Neuronal stem cell (in vitro differentiated cells): Measurements from ENCODE around the gene PAFAH2.

Experiments used
- DNase-seq: peaks from one replicate; pipeline ENCODE4 v3.0.0-alpha.2; 2013; ENCODE audit warnings: low spot score
- H2AFZ ChIP-seq: one replicate; pipeline ENCODE4 v1.6.1; 2013; ENCODE audit warnings: mild to moderate bottlenecking, low read length, inconsistent platforms
- H2AK5ac ChIP-seq: 2 replicates; pipeline ENCODE4 v1.6.1; 2013; ENCODE audit warnings: low read depth, mild to moderate bottlenecking, inconsistent platforms, low read length, moderate library complexity, mixed read lengths
- H2BK120ac ChIP-seq: 2 replicates; pipeline ENCODE4 v1.6.1; 2013; ENCODE audit warnings: low read depth, mild to moderate bottlenecking, inconsistent platforms, low read length, moderate library complexity, mixed read lengths
- H2BK12ac ChIP-seq: one replicate; pipeline ENCODE4 v1.6.1; 2013; ENCODE audit warnings: low read length, inconsistent platforms
- H2BK15ac ChIP-seq: 2 replicates; pipeline ENCODE4 v1.6.1; 2013; ENCODE audit warnings: mild to moderate bottlenecking, low read length, inconsistent platforms, mixed read lengths
- H2BK5ac ChIP-seq: one replicate; pipeline ENCODE4 v1.6.1; 2013; ENCODE audit warnings: inconsistent platforms, mild to moderate bottlenecking, low read length, moderate library complexity
- H3K14ac ChIP-seq: one replicate; pipeline ENCODE4 v1.6.1; 2013; ENCODE audit warnings: low read length, inconsistent platforms
- H3K18ac ChIP-seq: 2 replicates; pipeline ENCODE4 v1.6.1; 2013; ENCODE audit warnings: low read length, inconsistent platforms
- H3K23ac ChIP-seq: 2 replicates; pipeline ENCODE4 v1.6.1; 2013; ENCODE audit warnings: low read depth, mild to moderate bottlenecking, mixed read lengths, low read length, inconsistent platforms; ENCODE audit not compliant: poor library complexity
- H3K27ac ChIP-seq: replicated peaks from 3 replicates; pipeline ENCODE4 v1.5.1; 2013; ENCODE audit warnings: low read length, inconsistent platforms
- H3K27me3 ChIP-seq, 3 experiments: 2 replicates each; pipeline ENCODE4 v1.6.1; 2013; ENCODE audit warnings: low read length in 3 of 3, mild to moderate bottlenecking in 2 of 3, inconsistent platforms in 1 of 3, low read depth in 1 of 3, mixed read lengths in 1 of 3, moderate library complexity in 1 of 3; ENCODE audit not compliant: control insufficient read depth in 3 of 3, insufficient read depth in 3 of 3
- H3K36me3 ChIP-seq, 2 donors: replicated peaks in 1 of 2; 2 replicates each; pipeline ENCODE4 v1.6.1; 2013; ENCODE audit warnings: low read length in 2 of 2; ENCODE audit not compliant: control insufficient read depth in 2 of 2, insufficient read depth in 2 of 2
- H3K4ac ChIP-seq: 2 replicates; pipeline ENCODE4 v1.6.1; 2013; ENCODE audit warnings: inconsistent platforms, mild to moderate bottlenecking, low read length, moderate library complexity
- H3K4me1 ChIP-seq, 2 donors: 1 replicate in 1 of 2; 2 replicates in 1 of 2; pipeline ENCODE4 v1.6.1; 2013; ENCODE audit warnings: low read length in 2 of 2, low read depth in 1 of 2; ENCODE audit not compliant: control insufficient read depth in 2 of 2, insufficient read depth in 1 of 2
- H3K4me2 ChIP-seq: one replicate; pipeline ENCODE4 v1.6.1; 2013; ENCODE audit warnings: mild to moderate bottlenecking, low read length, inconsistent platforms; ENCODE audit not compliant: insufficient read depth, poor library complexity, severe bottlenecking
- H3K4me3 ChIP-seq, 2 donors: 2 replicates each; pipeline ENCODE4 v1.5.1; 2013; ENCODE audit warnings: low read length in 2 of 2, mild to moderate bottlenecking in 2 of 2, inconsistent platforms in 1 of 2, moderate library complexity in 1 of 2
- H3K79me1 ChIP-seq: one replicate; pipeline ENCODE4 v1.6.1; 2013; ENCODE audit warnings: low read depth, mild to moderate bottlenecking, inconsistent platforms, low read length, moderate library complexity
- H3K9ac ChIP-seq: one replicate; pipeline ENCODE4 v1.6.1; 2013; ENCODE audit warnings: mild to moderate bottlenecking, low read depth, low read length, inconsistent platforms; ENCODE audit not compliant: poor library complexity
- H3K9me3 ChIP-seq, 2 donors: replicated peaks in 1 of 2; 2 replicates each; pipeline versions ENCODE3 to v1.6.1; 2013; ENCODE audit warnings: low read length in 2 of 2, mild to moderate bottlenecking in 2 of 2, inconsistent platforms in 1 of 2, low read depth in 1 of 2, mixed read lengths in 1 of 2, moderate library complexity in 1 of 2; ENCODE audit not compliant: control insufficient read depth in 2 of 2, insufficient read depth in 1 of 2
- H4K8ac ChIP-seq: one replicate; pipeline ENCODE4 v1.6.1; 2013; ENCODE audit warnings: low read depth, mild to moderate bottlenecking, inconsistent platforms, low read length, moderate library complexity
- H4K91ac ChIP-seq: one replicate; pipeline ENCODE4 v1.6.1; 2013; ENCODE audit warnings: low read length, low read depth, mild to moderate bottlenecking, inconsistent platforms; ENCODE audit not compliant: poor library complexity
- WGBS, 2 donors: extraction: QIAGEN DNeasy Blood & Tissue Kit; methylation state at CpG; one replicate each; pipeline ENCODE4 v1.1.7; 2013; ENCODE audit warnings: missing lambda C conversion rate in 2 of 2, mixed read lengths in 1 of 2; ENCODE audit not compliant: insufficient read length in 2 of 2, insufficient replicate concordance in 1 of 2; ENCODE audit errors: extremely low coverage in 2 of 2; 5-methylcytosine and 5-hydroxymethylcytosine counted together

The PAFAH2 gene

DNA sequence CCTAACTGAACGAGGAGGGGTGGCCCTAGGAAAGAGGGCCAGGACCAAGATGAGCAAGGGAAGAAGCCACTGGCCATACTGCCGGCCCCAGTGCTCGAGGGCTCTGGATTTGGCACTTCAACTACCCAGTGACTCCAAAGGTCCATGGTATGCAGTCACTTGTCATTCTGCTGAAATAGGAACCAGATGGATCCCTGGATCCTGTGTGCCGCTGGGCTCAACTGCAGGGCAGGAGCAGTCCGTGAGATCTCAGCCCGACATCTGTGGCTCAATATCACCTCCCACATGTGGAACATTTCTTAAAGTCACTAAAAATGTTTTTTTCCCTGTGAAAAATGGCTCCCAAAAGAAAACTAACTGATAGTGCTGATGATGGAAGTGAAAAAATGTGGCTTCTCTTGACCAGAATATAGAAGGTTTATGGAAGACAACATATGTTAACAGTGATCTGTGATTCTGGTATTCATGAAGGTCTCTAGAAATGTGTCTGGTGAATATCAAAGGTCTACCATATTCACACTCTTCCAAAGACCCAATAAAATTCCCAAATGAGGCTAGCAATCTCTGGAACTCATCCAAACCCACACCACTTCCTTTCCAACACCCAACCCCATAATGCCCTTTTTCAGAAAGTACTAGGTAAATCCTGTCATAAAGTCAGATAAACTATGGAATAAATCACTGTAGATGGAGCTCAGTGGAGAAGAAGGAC is 24.1 kb downstream of the PAFAH2 start:
- Histone ChIP-seq H3K27me3 (no peaks in the 10 kb centered on the region), H2BK15ac (no peak overlapping the region), H2BK12ac (no peak overlapping the region), H3K4ac (no peak overlapping the region), H3K18ac (no peak overlapping the region), H3K4me1 (peaks cover 0 to 2% of the 10 kb centered on the region in 2 donors), H3K36me3 (peaks cover 34 to 86% of the 10 kb centered on the region in 2 donors), H2AK5ac (no peak overlapping the region), H3K4me2 (no peak overlapping the region), H2AFZ (no peak overlapping the region), H3K9me3 (no peaks in the 10 kb centered on the region), H2BK5ac (no peak overlapping the region), H3K23ac (no peak overlapping the region), H3K14ac (no peak overlapping the region), H4K8ac (no peak overlapping the region), H2BK120ac (no peak overlapping the region), H4K91ac (no peak overlapping the region), H3K27ac (no peak overlapping the region), H3K79me1 (no peaks in the 10 kb centered on the region), H3K4me3 (no peak overlapping the region), H3K9ac (no peak overlapping the region)
- no CpG with 5 or more reads among the region's 6 CpGs for WGBS, 2 donors
- DNase-seq = no peak

DNA sequence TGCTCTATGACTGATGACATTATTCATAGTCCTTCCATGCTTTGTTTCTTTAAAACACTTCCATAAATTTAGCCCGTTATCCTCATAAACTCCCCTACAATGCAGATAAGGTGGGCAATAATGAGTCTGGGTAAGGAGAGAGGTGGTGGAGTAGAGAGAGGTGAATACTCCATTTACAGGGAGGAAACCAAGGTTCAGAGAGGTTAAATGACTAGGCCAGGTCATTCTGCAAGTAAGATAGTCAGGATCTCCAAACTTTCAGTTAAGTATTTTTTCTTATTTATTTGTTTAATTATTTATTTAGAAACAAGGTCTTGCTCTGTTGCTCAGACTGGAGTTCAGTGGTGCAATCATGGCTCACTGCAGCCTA is 26.1 kb downstream of the PAFAH2 start:
- no peak for DNase-seq
- H3K4me2 ChIP-seq = no peak overlapping the region
- no peaks in the 10 kb centered on the region for H3K27me3 ChIP-seq
- no peak overlapping the region for H3K23ac ChIP-seq
- H3K79me1 ChIP-seq = no peaks in the 10 kb centered on the region
- no peak overlapping the region for H2BK120ac ChIP-seq
- H3K18ac ChIP-seq = no peak overlapping the region
- H3K14ac ChIP-seq = no peak overlapping the region
- WGBS, 2 donors = no CpG with 5 or more reads among the region's 1 CpG
- no peak overlapping the region for H2AK5ac ChIP-seq
- no peak overlapping the region for H4K8ac ChIP-seq
- no peak overlapping the region for H2BK5ac ChIP-seq
- H3K27ac ChIP-seq = no peak overlapping the region
- H3K4ac ChIP-seq = no peak overlapping the region
- no peak overlapping the region for H4K91ac ChIP-seq
- H2AFZ ChIP-seq = no peak overlapping the region
- H2BK12ac ChIP-seq = no peak overlapping the region
- peaks cover 0 to 5% of the 10 kb centered on the region in 2 donors for H3K9me3 ChIP-seq
- no peak overlapping the region for H2BK15ac ChIP-seq
- H3K36me3 ChIP-seq = peaks cover 39 to 95% of the 10 kb centered on the region in 2 donors
- H3K4me1 ChIP-seq = peaks cover 0 to 2% of the 10 kb centered on the region in 2 donors
- no peak overlapping the region for H3K4me3 ChIP-seq
- H3K9ac ChIP-seq = no peak overlapping the region

DNA sequence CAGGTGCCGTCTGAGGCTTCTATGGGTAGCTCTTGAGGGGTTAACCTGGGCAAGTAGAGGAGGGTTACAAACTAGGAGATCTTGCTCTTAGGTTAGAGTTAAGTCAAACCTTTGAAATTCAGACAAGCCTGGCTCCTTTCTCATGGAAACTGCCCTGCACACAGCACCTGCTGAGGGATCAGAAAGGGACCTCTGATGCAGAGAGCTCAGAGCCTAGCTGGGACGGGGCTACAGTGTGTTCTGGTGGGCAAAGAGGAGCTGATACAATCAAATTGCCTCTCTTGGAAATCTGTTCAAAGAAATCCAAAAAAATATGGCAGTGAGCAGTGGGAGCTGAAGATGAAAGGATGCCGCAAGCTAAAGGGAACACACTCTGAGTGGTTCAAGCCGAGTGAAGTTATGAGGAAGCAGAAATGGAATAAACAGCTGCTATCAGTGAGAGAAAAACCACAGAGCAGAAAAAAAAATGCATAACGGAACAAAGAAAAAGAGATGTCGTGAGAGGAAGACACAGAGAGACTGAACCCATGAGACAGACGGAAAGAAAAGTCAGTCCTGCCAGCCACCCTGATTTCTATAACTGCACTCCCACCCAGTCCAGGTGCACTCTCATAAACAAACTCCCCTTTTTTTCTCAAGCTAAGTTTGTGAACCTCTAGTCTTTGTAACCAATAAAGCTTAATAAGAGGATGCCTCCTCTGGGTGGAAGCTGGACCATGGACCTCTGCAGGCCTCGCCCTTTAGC is 26.6 kb downstream of the PAFAH2 start:
- Histone ChIP-seq H3K27me3 (no peaks in the 10 kb centered on the region), H3K4me3 (no peak overlapping the region), H2BK120ac (no peak overlapping the region), H3K23ac (no peak overlapping the region), H3K4ac (no peak overlapping the region), H2BK5ac (no peak overlapping the region), H3K27ac (no peak overlapping the region), H4K8ac (no peak overlapping the region), H3K79me1 (no peaks in the 10 kb centered on the region), H2AFZ (no peak overlapping the region), H2BK15ac (no peak overlapping the region), H3K9me3 (peaks cover 0 to 8% of the 10 kb centered on the region in 2 donors), H3K18ac (no peak overlapping the region), H3K4me2 (no peak overlapping the region), H2BK12ac (no peak overlapping the region), H3K4me1 (peaks cover 0 to 2% of the 10 kb centered on the region in 2 donors), H4K91ac (no peak overlapping the region), H3K36me3 (peaks cover 35 to 93% of the 10 kb centered on the region in 2 donors), H2AK5ac (no peak overlapping the region), H3K14ac (no peak overlapping the region), H3K9ac (no peak overlapping the region)
- no peak for DNase-seq
- WGBS, 2 donors = no CpG with 5 or more reads among the region's 8 CpGs

- no peak for DNase-seq
- WGBS, 2 donors = no CpG with 5 or more reads among the region's 3 CpGs
- no peak overlapping the region for H3K9ac ChIP-seq
These were observed 30.6 kb downstream of the PAFAH2 start for GRCh38 chr1:25967308-25967707.

More at GRCh38 chr1:25967308-25967707, 30.6 kb downstream of the PAFAH2 start:
- H3K18ac ChIP-seq = no peak overlapping the region
- no peak overlapping the region for H2BK120ac ChIP-seq
- H3K4me1 ChIP-seq = peaks cover 0 to 2% of the 10 kb centered on the region in 2 donors
- H3K27me3 ChIP-seq = no peaks in the 10 kb centered on the region
- no peak overlapping the region for H2BK12ac ChIP-seq
- no peak overlapping the region for H2BK5ac ChIP-seq
- no peak overlapping the region for H2AFZ ChIP-seq
- H3K4ac ChIP-seq = no peak overlapping the region
- H3K4me3 ChIP-seq = no peak overlapping the region
- no peaks in the 10 kb centered on the region for H3K79me1 ChIP-seq
- no peak overlapping the region for H4K91ac ChIP-seq
- peaks cover 22 to 76% of the 10 kb centered on the region in 2 donors for H3K36me3 ChIP-seq
- no peak overlapping the region for H3K23ac ChIP-seq
- peaks cover 0 to 10% of the 10 kb centered on the region in 2 donors for H3K9me3 ChIP-seq
- H3K14ac ChIP-seq = no peak overlapping the region
- H4K8ac ChIP-seq = no peak overlapping the region
- H3K27ac ChIP-seq = no peak overlapping the region
- H3K4me2 ChIP-seq = no peak overlapping the region
- no peak overlapping the region for H2BK15ac ChIP-seq
- no peak overlapping the region for H2AK5ac ChIP-seq
